Stimulated activated CD4-positive, alpha-beta T cell treated with anti-CD3 and anti-CD28 coated beads, Interleukin-1b, Interleukin-23, amount 100 ng/mL, for 1 hour (primary cell): Measurements from ENCODE around the gene ARRDC1.
"Not testable (repeated sequence)": the region's sequence is repeated elsewhere in the genome, so short reads cannot be mapped to it uniquely, and the experiment has no call there.

Source experiments
- DNase-seq, 2 donors: peaks; one replicate each; pipeline ENCODE4 v3.0.0-alpha.2; 2020; ENCODE audit warnings: low read depth in 2 of 2

Gene ARRDC1

DNA sequence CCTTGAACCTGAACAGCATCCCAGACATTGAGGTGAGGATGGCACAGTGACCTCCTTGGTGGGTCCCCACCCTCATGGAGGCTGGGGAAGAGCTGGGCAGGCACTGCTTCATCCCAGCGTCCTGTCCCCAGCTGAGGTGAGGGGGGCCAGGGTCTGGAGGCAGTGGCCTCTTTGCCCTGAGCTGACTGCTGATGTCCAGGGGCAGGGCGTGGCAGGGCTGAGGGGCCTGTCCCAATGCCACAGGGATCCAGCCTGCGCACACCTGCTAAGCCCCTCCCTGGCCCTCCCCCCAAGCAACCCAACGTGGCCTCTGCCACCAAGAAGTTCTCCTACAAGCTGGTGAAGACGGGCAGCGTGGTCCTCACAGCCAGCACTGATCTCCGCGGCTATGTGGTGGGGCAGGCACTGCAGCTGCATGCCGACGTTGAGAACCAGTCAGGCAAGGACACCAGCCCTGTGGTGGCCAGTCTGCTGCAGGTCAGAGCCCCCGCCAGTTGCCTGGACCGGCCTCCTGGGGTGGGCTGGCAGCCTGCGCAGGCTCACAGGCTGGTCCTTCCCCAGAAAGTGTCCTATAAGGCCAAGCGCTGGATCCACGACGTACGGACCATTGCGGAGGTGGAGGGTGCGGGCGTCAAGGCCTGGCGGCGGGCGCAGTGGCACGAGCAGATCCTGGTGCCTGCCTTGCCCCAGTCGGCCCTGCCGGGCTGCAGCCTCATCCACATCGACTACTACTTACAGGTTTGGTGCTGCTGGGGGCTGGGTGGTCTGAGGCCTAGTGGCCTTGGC is 8.4 kb downstream of the ARRDC1 start:
- DNase-seq, result no peak

DNA sequence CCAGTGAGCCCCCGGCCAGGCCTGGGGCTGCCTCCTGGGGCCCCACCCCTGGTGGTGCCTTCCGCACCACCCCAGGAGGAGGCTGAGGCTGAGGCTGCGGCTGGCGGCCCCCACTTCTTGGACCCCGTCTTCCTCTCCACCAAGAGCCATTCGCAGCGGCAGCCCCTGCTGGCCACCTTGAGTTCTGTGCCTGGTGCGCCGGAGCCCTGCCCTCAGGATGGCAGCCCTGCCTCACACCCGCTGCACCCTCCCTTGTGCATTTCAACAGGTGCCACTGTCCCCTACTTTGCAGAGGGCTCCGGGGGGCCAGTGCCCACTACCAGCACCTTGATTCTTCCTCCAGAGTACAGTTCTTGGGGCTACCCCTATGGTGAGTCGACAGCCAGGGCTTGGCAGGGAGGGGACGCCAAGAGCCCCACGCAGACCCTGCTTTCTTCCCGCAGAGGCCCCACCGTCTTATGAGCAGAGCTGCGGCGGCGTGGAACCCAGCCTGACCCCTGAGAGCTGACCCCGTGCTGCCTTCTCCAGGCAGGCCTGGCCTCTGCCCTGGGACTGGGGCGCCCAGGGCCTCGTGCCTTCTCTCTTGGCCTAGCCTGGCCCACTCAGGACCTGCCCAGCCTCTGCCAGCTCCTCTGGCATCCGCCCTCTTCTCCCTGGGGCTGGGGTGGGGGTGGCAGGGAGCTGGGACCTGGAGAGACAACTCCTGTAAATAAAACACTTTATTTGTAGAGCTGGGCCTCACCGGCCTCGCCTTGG is 9.3 kb downstream of the ARRDC1 start:
- DNase-seq, result no peak

DNA sequence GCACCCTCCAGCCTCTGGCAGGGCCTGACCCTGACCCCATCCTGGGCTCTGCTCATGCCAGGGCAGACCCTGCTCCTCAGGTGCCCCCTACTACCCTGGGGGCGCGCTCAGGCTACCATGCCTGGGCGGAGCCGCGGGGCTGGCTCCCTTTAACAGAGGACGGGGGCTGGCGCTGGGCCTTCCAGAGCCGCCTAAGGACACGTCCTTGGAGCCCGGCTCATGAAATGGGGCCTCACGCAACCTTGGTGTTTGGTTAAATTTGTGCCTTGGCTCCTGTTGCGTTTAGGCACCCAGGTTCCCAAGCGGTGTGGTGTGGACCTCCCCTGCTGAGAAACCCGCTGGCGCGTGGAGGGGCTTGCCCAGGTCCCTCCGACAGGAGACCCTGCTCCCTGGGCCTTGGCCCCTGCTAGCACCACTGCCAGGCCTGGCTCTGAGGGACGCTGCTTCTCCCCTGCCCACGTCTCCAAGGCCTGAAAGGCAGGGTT is 9.9 kb downstream of the ARRDC1 start:
- no peak for DNase-seq

DNA sequence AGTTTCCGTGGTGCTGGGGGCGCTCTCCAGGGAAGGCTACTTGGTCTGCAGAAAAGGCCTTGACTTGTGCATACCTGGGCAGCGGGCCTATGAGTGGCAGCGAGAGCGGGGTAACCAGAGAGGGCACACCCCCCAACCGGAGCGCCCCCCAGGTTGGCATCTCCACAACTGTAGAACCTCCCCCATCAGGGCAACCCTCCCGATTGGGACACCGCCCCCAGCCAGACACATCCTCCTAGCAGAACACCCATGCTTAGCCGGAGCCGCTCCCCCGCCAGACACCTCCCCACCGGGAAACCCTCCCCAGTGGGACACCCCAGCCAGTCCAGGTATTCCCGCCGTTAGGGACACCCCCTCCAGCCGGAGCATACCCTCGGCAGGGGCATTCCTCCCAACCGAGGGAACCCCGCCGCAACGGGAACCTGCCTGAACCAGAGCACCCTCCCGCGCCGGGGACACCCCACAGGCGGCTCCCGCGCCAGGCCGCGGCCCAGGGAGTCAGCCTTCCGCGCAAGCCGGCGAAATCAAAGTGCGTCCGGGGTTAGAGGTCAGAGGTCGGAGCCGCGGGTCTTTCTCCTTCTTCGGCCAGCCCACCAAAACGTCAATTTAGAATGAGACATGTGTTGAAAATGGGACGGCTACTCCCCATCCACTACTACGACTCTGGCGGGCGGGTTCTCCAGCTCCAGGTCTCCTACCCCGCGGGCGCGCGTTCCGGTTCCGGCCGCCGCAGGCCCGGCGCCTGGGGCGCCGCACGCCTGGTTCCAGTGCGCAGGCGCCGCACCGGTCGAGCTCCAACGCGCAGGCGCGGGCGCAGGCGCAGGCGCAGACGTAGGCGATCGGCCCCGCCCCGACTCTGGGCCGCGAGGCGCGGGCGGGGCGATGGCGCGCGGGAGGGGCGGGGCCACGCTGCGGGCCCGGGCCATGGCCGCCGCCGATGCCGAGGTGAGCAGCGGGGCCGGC is 12.9 kb downstream of the ARRDC1 start, which contains the start of gene EHMT1:
Gene EHMT1, plus strand, starts transcription at position 901 of the 963 bp plus-strand sequence. Its CDS starts 24 bp downstream, at position 925.
- DNase-seq, result peak; percentile 83 to 84

DNA sequence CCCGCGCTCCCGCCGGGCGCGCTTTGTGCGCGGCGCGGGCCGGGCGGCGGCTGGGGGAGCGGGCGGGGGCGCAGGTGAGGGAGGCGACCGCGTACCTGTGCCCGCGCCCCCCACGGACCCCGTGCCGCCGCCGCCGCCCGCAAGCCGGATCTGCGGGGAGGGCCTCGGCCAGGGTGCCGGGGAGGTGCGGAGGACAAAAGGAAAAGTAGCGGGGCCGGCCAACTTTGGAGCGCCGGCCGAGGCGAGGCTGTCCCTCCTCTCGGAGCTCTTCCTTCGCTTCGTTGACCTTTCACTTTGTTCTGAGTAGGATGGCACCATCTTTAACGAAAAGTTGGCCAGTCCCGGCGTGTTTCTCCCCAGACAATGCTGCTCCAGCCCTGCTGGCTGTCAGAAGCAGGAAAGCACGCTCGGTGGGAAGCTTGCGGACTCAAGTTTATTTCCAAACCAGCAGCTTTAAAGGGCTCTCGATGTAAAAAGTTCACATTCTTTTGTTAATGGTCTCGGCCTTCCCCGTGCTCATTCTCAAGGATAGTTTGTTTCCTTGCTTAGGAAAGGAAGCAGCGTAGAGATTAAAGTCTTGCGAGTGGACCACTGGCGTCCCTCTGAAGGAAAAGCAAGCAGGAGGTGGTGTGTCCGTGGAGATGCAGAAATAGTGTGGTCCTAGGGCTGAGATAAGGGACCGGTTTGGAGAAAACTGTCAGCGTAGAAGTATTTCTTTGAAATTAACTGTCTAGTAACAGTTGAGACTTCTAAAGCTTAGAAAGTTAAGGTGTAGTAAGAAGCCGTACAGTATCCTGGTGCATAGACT is 14.0 kb downstream of the ARRDC1 start:
- no peak for DNase-seq

DNA sequence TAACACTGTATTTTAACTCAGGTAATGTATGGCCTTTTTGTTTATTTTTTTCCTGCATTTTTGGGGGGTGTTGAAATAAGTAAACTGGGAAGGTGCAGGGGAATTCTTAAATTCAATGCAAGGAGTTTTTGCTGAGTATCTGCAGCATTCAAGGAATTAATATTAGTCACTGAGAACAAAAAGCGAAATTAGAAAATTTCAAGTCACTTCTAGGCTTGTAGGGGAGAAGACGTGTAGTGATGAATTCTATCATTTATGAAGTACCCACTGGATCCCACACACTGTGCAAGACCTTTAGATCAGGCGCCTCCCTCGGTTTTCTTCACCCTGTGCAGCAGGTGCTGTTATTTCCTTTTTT is 14.5 kb downstream of the ARRDC1 start:
- DNase-seq, result no peak

- DNase-seq, result no peak
Observed at GRCh38 chr9:137620581-137620980, 15.1 kb downstream of the ARRDC1 start.

DNA sequence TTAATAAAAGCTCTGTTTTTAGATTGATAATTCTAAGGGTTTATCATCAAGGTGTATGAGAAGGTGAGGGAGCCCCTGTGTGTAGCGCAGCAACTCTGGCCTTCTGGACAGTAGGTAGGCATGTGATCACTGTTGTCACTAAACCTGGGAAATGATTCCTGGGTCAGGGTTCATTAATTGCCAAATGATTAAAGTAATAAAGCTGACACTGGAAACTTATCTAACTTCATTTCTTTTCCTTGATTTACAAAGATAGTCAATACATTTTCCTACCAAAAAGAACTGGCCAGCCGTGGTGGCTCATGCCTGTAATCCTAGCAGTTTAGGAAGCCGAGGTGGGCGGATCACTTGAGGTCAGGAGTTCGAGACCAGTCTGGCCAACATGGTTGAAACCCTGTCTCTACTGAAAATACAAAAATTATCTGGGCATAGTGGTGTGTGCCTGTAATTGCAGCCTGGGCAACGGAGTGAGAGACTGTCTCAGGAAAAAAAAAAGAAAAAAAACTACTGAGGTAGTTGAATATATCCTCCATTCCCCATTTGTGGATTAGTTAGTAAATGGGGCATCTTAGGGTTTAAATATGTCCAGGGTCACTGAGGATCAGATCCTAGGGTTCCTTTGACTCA is 15.8 kb downstream of the ARRDC1 start:
- no peak for DNase-seq

DNA sequence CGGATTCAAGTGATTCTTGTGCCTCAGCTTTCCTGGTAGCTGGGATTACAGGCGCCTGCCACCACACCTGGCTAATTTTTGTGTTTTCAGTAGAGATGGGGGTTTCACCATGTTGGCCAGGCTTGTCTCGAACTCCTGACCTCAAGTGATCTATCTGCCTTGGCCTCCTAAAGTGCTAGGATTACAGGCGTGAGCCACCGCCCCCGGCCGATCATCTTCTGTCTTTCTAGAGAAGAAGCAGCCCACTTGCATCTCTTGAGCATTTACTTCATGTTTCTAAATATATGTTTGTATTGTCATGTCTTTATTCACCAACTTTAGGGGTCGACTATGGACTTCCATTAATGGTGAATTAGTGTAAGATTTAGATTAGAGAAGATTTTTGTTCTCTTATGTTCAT is 16.7 kb downstream of the ARRDC1 start:
- not testable (repeated sequence) for DNase-seq

DNA sequence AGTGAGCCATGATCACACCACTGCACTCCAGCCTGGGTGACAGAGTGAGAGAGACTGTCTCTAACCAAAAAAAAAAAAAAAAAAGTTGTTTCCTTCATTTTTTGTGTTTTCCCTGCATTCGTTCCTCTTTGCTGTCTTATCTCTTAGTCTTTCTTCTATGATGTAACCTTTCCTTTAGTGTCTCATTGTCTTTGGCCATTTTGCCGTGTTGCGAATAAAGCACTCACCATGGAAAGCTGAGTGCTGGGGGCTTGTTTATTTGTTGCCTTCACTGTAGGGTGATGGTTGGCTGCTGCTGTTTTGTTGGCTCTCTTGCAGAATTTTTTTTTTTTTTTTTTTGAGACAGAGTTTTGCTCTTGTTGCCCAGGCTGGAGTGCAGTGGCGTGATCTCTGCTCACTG is 21.0 kb downstream of the ARRDC1 start:
- no peak for DNase-seq

DNA sequence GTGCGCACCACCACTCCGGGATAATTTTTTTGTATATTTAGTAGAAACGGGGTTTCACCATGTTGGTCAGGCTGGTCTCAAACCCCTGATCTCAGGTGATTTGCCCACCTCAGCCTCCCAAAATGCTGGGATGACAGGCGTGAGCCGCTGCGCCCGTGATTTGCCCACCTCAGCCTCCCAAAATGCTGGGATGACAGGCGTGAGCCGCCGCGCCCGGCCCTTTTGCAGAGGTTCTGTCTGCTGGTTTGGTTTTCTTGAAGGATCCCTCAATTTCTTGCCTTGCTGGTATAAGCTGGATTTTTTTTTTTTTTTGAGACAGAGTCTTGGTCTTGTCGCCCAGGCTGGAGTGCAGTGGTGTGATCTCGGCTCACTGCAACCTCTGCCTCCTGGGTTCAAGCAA is 21.9 kb downstream of the ARRDC1 start:
- DNase-seq, result not testable (repeated sequence)

- DNase-seq, result no peak
Observed at GRCh38 chr9:137630126-137630525, 24.6 kb downstream of the ARRDC1 start.

DNA sequence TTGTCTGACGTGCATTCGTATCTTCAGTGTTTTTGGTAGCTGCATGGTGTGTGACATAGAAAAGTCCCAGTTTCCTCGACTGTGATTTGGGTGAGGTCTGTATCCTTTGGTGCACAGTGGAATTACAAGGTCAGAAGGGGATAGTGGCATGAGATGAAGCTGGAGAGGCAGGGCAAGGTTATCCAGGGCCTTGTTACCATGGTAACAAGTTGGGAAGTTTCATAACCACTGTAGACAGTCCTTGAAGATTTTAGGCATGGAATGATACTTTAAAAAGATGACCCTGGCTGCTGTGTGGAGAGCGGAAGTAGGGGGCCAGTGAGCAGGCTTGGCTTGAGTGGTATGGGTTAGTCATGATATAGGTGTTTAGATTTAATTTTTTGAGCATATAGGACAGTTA is 25.2 kb downstream of the ARRDC1 start:
- DNase-seq, result no peak

DNA sequence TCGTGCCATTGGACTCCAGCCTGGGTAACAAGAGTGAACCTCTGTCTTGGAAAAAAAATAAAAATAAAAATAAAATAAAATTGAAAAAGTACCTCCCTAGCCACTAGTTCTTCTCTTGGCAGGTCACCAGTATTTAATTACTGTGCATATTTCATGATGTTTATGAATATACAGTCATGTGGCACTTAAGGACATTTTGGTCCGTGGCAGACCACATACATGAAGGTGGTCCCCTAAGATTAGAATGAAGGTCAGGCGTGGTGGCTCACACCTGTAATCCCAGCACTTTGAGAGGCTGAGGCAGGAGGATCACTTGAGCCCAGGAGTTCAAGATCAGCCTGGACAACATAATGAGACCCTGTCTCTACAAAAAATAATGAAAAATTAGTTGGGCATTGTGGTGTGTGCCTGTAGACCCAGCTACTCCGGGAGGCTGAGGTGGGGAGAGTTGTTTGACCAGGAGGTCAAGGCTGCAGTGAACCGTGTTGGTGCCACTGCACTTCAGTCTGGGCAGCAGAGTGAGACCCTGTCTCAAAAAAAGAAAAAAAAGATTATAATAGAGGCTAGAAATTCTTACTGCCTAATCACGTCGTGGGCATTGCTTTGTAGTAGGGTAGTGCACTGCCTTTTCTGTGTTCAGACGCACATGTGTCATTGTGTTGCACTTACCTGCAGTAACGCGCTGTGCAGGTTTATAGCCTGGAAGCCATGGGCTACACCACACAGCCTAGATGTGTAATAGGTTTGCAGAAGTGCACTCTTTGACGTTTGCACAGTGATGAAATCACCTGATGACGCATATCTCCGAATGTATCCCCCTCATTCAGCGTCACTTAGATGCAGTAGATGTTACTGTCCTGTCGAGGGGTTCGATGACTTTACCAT is 26.1 kb downstream of the ARRDC1 start:
- no peak for DNase-seq

GRCh38 chr9:137632230-137633161 is 27.0 kb downstream of the ARRDC1 start:
- DNase-seq, result no peak

DNA sequence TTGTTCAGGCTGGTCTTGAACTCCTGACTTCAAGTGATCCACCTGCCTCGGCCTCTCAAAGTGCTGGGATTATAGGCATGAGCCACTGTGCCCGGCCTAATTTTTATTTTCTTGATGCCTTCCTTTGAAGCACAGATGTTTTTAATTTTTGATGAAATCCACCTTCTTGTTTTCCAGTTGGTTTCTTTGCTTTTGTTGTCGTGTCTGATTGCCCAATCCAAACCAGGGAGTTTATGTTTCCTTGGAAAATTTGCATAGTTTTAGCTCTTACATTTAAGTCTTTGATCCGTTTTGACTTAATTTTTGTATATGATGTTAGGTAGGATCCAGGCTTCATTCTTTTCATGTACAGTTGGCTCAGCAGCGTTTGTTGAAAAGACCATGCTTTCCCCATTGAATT is 28.5 kb downstream of the ARRDC1 start:
- DNase-seq, result no peak

DNA sequence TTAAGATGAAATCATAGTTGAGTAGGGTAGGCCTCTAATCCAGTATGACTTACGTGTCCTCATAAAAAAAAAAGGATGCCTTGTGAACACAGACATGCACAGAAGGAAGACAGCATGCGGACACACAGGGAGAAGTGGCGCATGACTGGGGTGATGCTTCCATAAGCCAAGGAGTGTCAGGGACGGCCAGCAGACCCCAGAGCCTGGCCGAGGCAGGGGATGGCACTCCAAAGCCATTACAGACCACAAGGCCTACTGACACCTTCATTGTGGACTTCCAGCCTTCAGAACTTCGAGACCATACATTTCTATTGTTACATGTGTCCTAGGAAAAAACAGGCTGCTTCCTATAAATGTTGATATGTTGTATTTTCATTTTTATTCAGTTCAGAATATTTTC is 33.2 kb downstream of the ARRDC1 start:
- DNase-seq, result no peak

DNA sequence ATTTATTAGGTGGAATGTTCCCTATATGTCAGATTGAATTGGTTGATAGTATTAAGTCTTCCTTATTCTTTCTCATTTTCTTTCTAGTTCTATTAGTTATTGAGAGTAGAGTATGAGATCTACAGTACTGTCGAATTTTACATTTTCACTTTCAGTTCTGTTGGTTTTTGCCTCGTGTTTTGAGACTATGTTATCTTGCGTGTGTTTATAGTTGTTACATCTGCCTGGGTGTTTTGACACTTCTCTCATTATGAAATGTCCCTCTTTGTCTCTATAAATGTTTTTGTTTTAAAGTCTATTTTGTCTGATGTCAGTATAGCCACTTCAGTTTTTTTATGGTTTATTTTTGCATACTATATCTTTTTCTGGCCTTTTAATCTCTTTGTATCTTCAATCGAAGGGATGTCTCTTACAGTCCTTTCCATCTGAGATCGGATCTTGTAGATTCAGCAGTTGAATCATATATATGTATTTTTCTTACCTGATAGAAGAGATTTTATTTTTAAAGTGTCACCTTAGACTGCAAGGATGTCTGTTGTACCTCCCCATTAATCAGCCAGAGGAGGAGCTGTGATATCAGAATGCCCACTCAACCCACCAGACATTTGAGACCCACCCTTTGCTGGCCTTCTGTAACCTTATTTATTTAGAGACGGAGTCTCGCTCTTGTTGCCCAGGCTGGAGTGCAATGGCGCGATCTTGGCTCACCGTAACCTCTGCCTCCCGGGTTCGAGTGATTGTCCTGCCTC is 34.0 kb downstream of the ARRDC1 start:
- DNase-seq, result no peak
